Gastroesophageal sphincter (tissue), 3 donors: ENCODE results near the gene KCNJ18.
"Not testable (repeated sequence)": the region's sequence is repeated elsewhere in the genome, so short reads cannot be mapped to it uniquely, and the experiment has no call there.

Source experiments
- POLR2A ChIP-seq, 2 donors: fragments of 450-650 bp; IDR thresholded peaks; one replicate each; pipeline ENCODE4 v1.6.1; 2017; ENCODE audit warnings: antibody characterized with exemption in 2 of 2, mild to moderate bottlenecking in 2 of 2, moderate library complexity in 1 of 2
- POLR2AphosphoS5 ChIP-seq: sonication (generic); formaldehyde crosslinking; IDR thresholded peaks from one replicate; pipeline ENCODE4 v1.6.1; 2017; ENCODE audit warnings: antibody characterized with exemption
- TF ChIP-seq, protein P1 (sequence below), 4 experiments: fragments of 200-600 bp in 2 of 4; fragments of 450-650 bp in 2 of 4; sonication (generic) in 1 of 4; IDR thresholded peaks; one replicate each; pipeline ENCODE4 v1.5.1; 2017 to 2019; ENCODE audit warnings: antibody characterized with exemption in 4 of 4, mild to moderate bottlenecking in 2 of 4, moderate library complexity in 2 of 4

DNA sequence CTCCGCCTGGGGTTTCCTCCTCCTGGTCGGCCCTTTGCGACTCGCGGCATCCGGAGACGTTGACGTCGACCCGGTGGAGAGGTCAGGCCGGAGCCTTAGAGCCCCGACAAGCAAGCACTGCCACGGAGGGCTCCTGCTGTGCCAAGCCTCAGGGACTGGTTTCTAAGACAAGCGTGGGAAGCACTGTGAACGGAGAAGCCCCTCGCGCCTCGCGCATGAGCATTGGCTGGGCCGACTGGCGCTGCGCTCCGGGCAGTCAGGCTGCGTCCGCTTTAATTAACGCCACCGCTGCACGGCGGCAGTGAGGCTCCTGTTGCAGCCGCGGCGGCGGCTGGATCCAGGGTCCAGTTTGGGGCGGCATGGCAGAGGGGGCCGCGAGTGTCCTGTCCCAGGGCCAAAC, 10.2 kb upstream of the KCNJ18 start:
- TF ChIP-seq, protein P1, sequence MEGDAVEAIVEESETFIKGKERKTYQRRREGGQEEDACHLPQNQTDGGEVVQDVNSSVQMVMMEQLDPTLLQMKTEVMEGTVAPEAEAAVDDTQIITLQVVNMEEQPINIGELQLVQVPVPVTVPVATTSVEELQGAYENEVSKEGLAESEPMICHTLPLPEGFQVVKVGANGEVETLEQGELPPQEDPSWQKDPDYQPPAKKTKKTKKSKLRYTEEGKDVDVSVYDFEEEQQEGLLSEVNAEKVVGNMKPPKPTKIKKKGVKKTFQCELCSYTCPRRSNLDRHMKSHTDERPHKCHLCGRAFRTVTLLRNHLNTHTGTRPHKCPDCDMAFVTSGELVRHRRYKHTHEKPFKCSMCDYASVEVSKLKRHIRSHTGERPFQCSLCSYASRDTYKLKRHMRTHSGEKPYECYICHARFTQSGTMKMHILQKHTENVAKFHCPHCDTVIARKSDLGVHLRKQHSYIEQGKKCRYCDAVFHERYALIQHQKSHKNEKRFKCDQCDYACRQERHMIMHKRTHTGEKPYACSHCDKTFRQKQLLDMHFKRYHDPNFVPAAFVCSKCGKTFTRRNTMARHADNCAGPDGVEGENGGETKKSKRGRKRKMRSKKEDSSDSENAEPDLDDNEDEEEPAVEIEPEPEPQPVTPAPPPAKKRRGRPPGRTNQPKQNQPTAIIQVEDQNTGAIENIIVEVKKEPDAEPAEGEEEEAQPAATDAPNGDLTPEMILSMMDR (IDR thresholded peaks at IDR 0.05), result not testable (repeated sequence)
- TF ChIP-seq POLR2A (IDR thresholded peaks at IDR 0.05); POLR2AphosphoS5: not testable (repeated sequence)
